Lung (tissue), 12 donors: ENCODE measurements around the gene NDUFB4. TPM values are rescaled to one million over a fixed set of nuclear protein-coding genes. Genes with fewer than 3 reads are reported as not detected.

Experiments used
- ATAC-seq: fragments of 200-7000 bp; cut with Tn5 transposase; one replicate; pipeline ENCODE4 v1.9.1; 2020; ENCODE audit warnings: moderate number of reproducible peaks; ENCODE audit not compliant: insufficient read depth, low FRiP score
- DNase-seq, 3 donors: peaks; one replicate each; pipeline ENCODE4 v3.0.0-alpha.2; 2013 to 2017
- H3K27ac ChIP-seq, 2 donors: one replicate each; pipeline ENCODE4 v1.5.1; 2013; ENCODE audit warnings: mild to moderate bottlenecking in 2 of 2, moderate library complexity in 2 of 2, control low read depth in 1 of 2, inconsistent platforms in 1 of 2, low read depth in 1 of 2, low read length in 1 of 2
- H3K27me3 ChIP-seq, 3 donors: one replicate each; pipeline ENCODE4 v1.5.1; 2013; ENCODE audit warnings: low read length in 2 of 3; ENCODE audit not compliant: control insufficient read depth in 3 of 3, insufficient read depth in 3 of 3
- H3K36me3 ChIP-seq, 4 donors: one replicate each; pipeline ENCODE4 v1.5.1; 2013; ENCODE audit warnings: low read length in 4 of 4, mild to moderate bottlenecking in 1 of 4, moderate library complexity in 1 of 4; ENCODE audit not compliant: control insufficient read depth in 4 of 4, insufficient read depth in 4 of 4
- H3K4me1 ChIP-seq, 5 donors: one replicate each; pipeline ENCODE4 v1.5.1; 2013; ENCODE audit warnings: low read length in 5 of 5, mild to moderate bottlenecking in 2 of 5, moderate library complexity in 1 of 5; ENCODE audit not compliant: control insufficient read depth in 5 of 5, insufficient read depth in 5 of 5
- H3K4me3 ChIP-seq: one replicate; pipeline ENCODE4 v1.5.1; 2013; ENCODE audit warnings: mild to moderate bottlenecking, control low read depth, moderate library complexity
- H3K9ac ChIP-seq, 2 donors: one replicate each; pipeline ENCODE4 v1.5.1; 2013; ENCODE audit warnings: low read length in 2 of 2, control low read depth in 1 of 2; ENCODE audit not compliant: insufficient read depth in 1 of 2
- H3K9me3 ChIP-seq, 4 donors: one replicate each; pipeline ENCODE4 v1.5.1; 2013; ENCODE audit warnings: low read length in 3 of 4, mild to moderate bottlenecking in 1 of 4, moderate library complexity in 1 of 4; ENCODE audit not compliant: control insufficient read depth in 4 of 4, insufficient read depth in 3 of 4
- WGBS, 2 donors: extraction: QIAGEN DNeasy Blood & Tissue Kit; methylation state at CpG; one replicate each; pipeline ENCODE4 v1.1.7; 2013; 5-methylcytosine and 5-hydroxymethylcytosine counted together
- polyA plus RNA-seq, 2 donors: library from polyadenylated mRNA; stranded (reverse); fragments of 200-250 nt; gene quantifications; one replicate each; pipeline ENCODE4 v1.2.1, GENCODE V29; 2013
- total RNA-seq, 2 donors: library from RNA; depleted of rRNA in 1 of 2; stranded (reverse); fragments of >200 nt in 1 of 2; gene quantifications; one replicate each; pipeline ENCODE4 v1.2.1, GENCODE V29; 2014 to 2021
- TF ChIP-seq, protein P1 (sequence below): IDR thresholded peaks from 2 replicates; pipeline ENCODE4 v1.5.1; 2012; ENCODE audit warnings: mild to moderate bottlenecking; ENCODE audit errors: control extremely low read depth, extremely low read depth
- donor health status: control.
- donor health status: control.
- donor health status: Bipolar disorder and iron deficiency.
- donor health status: healthy.
- donor health status: DM: yes; HTN: yes; CAD: no.

NDUFB4 gene
- total and polyA plus RNA-seq, 4 donors = 73.4 to 341 (median 103) TPM

DNA sequence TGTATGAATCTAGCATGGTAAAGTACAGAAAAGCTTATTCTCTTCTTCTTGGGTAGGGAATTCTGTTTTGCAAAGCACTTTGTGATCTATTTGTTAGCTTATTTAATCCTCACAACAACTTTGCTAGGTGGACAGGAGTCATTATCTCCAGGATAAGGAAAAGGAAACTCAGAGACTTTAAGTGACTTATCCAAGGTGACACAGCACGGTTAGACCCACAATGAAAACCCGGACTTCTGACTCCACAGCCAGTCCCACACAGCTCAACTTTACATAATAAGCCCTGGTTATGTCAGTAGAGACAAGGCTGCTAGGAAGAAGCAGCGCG lies 384 bp upstream of the NDUFB4 start:
- H3K36me3 ChIP-seq = peaks cover 0 to 13% (median 9%) of the 10 kb centered on the region in 4 donors
- 4 to 5% methylated on average over 4 of the region's 4 CpGs for WGBS, 2 donors
- H3K4me1 ChIP-seq = peaks cover 0 to 22% (median 16%) of the 10 kb centered on the region in 5 donors
- H3K9me3 ChIP-seq = no peaks in the 10 kb centered on the region
- H3K4me3 ChIP-seq = peak overlapping the region; percentile 34
- H3K27ac ChIP-seq = peak overlapping the region; percentile 73 to 86
- ATAC-seq = no peak
- DNase-seq = no peak
- peaks cover 0 to 2% (median 0%) of the 10 kb centered on the region in 3 donors for H3K27me3 ChIP-seq
- TF ChIP-seq, protein P1, sequence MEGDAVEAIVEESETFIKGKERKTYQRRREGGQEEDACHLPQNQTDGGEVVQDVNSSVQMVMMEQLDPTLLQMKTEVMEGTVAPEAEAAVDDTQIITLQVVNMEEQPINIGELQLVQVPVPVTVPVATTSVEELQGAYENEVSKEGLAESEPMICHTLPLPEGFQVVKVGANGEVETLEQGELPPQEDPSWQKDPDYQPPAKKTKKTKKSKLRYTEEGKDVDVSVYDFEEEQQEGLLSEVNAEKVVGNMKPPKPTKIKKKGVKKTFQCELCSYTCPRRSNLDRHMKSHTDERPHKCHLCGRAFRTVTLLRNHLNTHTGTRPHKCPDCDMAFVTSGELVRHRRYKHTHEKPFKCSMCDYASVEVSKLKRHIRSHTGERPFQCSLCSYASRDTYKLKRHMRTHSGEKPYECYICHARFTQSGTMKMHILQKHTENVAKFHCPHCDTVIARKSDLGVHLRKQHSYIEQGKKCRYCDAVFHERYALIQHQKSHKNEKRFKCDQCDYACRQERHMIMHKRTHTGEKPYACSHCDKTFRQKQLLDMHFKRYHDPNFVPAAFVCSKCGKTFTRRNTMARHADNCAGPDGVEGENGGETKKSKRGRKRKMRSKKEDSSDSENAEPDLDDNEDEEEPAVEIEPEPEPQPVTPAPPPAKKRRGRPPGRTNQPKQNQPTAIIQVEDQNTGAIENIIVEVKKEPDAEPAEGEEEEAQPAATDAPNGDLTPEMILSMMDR = no peak
- H3K9ac ChIP-seq = peak overlapping the region; percentile 56 to 98

DNA sequence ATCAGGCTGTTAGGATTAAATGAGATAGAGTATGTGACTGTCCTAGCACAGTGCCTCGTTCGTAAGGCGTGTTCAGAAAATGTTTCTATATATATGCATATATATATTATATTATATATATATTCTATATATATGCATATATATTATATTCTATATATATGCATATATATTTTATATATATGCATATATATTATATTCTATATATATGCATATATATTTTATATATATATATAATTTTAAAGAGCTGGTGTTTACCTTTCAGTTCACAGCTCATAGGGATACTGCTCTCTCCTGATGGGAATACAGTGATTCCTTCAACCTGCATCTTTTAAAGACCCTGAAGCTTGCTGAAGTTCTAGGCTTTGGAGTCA lies 702 bp downstream of the NDUFB4 start:
- ATAC-seq = no peak
- H3K36me3 ChIP-seq = peaks cover 1 to 13% (median 10%) of the 10 kb centered on the region in 4 donors
- TF ChIP-seq, protein P1 = no peak
- no peak for DNase-seq
- 30 to 38% methylated on average over 3 of the region's 3 CpGs for WGBS, 2 donors
- H3K9ac ChIP-seq = peak overlapping the region; percentile 95 to 98
- H3K27ac ChIP-seq = peak overlapping the region; percentile 84 to 95
- H3K4me3 ChIP-seq = peak overlapping the region; percentile 86
- no peaks in the 10 kb centered on the region for H3K27me3 ChIP-seq
- H3K4me1 ChIP-seq = peaks cover 0 to 22% (median 16%) of the 10 kb centered on the region in 5 donors
- no peaks in the 10 kb centered on the region for H3K9me3 ChIP-seq

DNA sequence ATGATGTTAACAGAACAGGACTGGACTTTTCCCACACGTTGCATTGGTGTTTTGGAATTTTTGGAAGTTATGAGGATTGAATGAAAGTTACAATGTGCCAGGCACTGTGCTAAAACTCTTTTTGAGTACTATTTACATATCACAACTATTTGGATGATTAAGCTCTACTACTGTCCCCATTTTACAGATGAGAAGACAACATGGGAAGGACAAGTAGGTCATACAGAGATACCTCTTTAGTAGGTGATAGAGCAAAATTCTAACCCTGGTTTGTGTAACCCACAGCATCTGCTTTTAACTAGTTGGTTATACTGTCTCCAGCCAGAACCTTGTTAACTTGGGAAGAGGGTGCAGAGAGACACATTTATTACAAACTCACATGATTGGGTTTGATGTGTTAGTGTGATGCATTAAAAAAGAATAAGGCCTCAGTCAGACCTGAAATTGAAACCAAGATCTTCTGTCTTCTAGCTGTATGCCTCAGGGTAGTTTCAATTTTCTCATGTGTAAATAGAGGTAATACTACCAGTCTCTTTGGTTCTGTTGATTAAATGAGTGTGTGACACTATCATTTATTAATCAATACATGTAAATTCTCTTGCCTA lies 1.4 kb downstream of the NDUFB4 start:
- ATAC-seq = no peak
- Histone ChIP-seq H3K27me3 (no peaks in the 10 kb centered on the region), H3K9me3 (no peaks in the 10 kb centered on the region), H3K27ac (peak overlapping the region in 1 of 2 donors; percentile 39), H3K4me1 (peaks cover 0 to 23% (median 16%) of the 10 kb centered on the region in 5 donors), H3K9ac (peak overlapping the region in 1 of 2 donors; percentile 54), H3K36me3 (peaks cover 7 to 16% (median 12%) of the 10 kb centered on the region in 4 donors), H3K4me3 (no peak overlapping the region)
- 23 to 36% methylated on average over 1 of the region's 1 CpG for WGBS, 2 donors
- TF ChIP-seq, protein P1 = no peak
- no peak for DNase-seq

DNA sequence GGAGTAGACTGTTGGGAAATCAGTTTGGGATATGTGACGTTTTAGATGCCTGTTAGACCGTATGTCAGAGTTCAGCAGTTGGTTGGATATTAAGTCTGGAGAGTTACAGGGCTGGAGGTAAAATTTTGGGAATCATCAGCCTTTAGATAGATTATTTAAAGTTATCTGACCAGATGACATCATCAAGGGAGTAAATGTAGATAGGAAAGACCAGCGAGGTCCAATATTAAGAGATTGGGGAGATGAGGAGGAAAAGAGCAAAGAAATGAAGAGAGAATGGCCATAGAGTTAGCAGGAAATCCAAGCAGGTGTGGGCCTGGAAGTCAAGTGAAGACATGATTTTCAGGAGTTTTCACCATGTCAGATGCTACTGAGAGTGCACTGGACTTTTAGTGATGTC lies 3.1 kb downstream of the NDUFB4 start:
- Histone ChIP-seq H3K27ac (peak overlapping the region in 1 of 2 donors; percentile 13), H3K36me3 (peaks cover 12 to 17% (median 15%) of the 10 kb centered on the region in 4 donors), H3K9me3 (no peaks in the 10 kb centered on the region), H3K9ac (no peak overlapping the region), H3K4me3 (no peak overlapping the region), H3K4me1 (peaks cover 0 to 29% (median 16%) of the 10 kb centered on the region in 5 donors), H3K27me3 (no peaks in the 10 kb centered on the region)
- ATAC-seq = no peak
- 80 to 84% methylated on average over 3 of the region's 3 CpGs for WGBS, 2 donors
- DNase-seq = no peak
- TF ChIP-seq, protein P1 = no peak
